Tibial artery (tissue), 4 donors: ENCODE data around the gene NRXN2.
"Not testable (repeated sequence)": the region's sequence is repeated elsewhere in the genome, so short reads cannot be mapped to it uniquely, and the experiment has no call there.

Source experiments
- DNase-seq, 2 donors: peaks; one replicate each; pipeline ENCODE4 v3.0.0-alpha.2; 2019
- H3K27ac ChIP-seq, 2 donors: fragments of 200-600 bp; sonication (generic) in 1 of 2; 1 replicate in 1 of 2; 2 replicates in 1 of 2; pipeline ENCODE4 v1.5.1; 2018 to 2019; ENCODE audit warnings: mild to moderate bottlenecking in 1 of 2
- H3K27me3 ChIP-seq, 2 donors: fragments of 200-600 bp; sonication (generic) in 1 of 2; one replicate each; pipeline versions ENCODE4 v1.5.1 to v1.6.0; 2016 to 2019
- H3K36me3 ChIP-seq, 3 donors: fragments of 200-600 bp; sonication (generic) in 2 of 3; one replicate each; pipeline ENCODE4 v1.5.1; 2016 to 2019; ENCODE audit warnings: mild to moderate bottlenecking in 2 of 3
- H3K4me1 ChIP-seq, 4 donors: fragments of 200-600 bp; sonication (generic) in 2 of 4; 1 replicate in 3 of 4; 2 replicates in 1 of 4; pipeline ENCODE4 v1.5.1; 2016 to 2019
- H3K4me3 ChIP-seq, 2 donors: fragments of 200-600 bp; sonication (generic) in 1 of 2; 1 replicate in 1 of 2; 2 replicates in 1 of 2; pipeline ENCODE4 v1.5.1; 2018 to 2019; ENCODE audit warnings: mild to moderate bottlenecking in 2 of 2
- H3K9me3 ChIP-seq, 3 donors: fragments of 200-600 bp; sonication (generic) in 1 of 3; one replicate each; pipeline ENCODE4 v1.5.1; 2016 to 2019
- intact Hi-C: fragments of 100-400 bp; cut with DNase I; formaldehyde crosslinking; loops from one replicate; pipeline ENCODE4 v1.15.0; 2023; ENCODE audit warnings: low total_unique reads
- TF ChIP-seq, protein P1 (sequence below), 2 experiments: fragments of 200-600 bp in 1 of 2; fragments of 450-650 bp in 1 of 2; IDR thresholded peaks; one replicate each; pipeline ENCODE4 v1.5.1; 2017 to 2019; ENCODE audit warnings: antibody characterized with exemption in 2 of 2, mild to moderate bottlenecking in 1 of 2, moderate library complexity in 1 of 2

NRXN2 gene

DNA sequence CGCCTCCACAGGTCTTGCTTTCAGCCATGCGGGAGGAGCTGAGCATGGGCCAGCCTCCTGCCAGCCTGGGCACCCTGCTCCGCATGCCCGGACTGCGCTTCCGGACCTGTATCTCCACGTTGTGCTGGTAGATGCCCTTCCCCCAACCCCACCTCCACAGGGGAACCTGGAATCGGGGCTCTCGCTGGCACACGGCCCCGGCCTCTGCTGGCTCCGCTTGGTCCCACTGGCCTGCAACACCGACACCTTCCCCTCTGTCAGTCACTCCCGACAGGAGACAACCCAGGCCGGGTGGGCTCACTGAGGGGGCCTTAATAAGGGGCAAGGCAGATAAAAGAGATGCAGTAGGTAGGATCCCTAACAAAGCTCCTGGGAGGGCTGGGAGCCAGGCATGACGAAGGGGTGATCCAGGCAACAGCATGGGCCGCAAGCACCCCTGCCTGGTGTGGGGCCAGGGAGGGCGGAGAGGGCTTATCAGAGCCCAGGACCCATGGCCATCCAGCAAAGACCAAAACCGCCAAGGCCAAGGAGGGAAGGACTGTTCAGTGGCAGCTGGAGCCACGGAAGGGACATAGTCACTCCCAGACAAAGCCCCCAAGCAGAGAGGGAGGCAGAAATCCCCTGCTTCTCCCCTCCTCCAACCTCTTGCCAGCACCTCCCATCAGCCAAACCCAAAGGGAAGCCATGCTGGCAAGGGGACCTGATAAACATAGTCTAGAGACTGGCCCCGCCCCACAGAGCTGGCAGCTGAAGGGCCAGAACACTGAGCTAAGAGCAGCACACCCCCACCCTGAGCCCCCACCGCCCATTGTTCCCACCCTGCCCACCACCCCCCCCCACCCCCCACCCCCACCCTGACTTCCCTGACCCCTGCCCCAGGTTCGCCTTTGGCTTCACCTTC, 124.0 kb downstream of the NRXN2 start:
- no peaks in the 10 kb centered on the region for H3K36me3 ChIP-seq
- H3K4me1 ChIP-seq, result no peaks in the 10 kb centered on the region
- H3K4me3 ChIP-seq, result no peak overlapping the region
- no peak overlapping the region for H3K27ac ChIP-seq
- DNase-seq, result no peak
- peaks cover 0 to 5% of the 10 kb centered on the region in 2 donors for H3K27me3 ChIP-seq
- no peaks in the 10 kb centered on the region for H3K9me3 ChIP-seq
- intact Hi-C loops, result no loop called here
- TF ChIP-seq, protein P1, sequence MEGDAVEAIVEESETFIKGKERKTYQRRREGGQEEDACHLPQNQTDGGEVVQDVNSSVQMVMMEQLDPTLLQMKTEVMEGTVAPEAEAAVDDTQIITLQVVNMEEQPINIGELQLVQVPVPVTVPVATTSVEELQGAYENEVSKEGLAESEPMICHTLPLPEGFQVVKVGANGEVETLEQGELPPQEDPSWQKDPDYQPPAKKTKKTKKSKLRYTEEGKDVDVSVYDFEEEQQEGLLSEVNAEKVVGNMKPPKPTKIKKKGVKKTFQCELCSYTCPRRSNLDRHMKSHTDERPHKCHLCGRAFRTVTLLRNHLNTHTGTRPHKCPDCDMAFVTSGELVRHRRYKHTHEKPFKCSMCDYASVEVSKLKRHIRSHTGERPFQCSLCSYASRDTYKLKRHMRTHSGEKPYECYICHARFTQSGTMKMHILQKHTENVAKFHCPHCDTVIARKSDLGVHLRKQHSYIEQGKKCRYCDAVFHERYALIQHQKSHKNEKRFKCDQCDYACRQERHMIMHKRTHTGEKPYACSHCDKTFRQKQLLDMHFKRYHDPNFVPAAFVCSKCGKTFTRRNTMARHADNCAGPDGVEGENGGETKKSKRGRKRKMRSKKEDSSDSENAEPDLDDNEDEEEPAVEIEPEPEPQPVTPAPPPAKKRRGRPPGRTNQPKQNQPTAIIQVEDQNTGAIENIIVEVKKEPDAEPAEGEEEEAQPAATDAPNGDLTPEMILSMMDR (IDR thresholded peaks at IDR 0.05), result no peak

DNA sequence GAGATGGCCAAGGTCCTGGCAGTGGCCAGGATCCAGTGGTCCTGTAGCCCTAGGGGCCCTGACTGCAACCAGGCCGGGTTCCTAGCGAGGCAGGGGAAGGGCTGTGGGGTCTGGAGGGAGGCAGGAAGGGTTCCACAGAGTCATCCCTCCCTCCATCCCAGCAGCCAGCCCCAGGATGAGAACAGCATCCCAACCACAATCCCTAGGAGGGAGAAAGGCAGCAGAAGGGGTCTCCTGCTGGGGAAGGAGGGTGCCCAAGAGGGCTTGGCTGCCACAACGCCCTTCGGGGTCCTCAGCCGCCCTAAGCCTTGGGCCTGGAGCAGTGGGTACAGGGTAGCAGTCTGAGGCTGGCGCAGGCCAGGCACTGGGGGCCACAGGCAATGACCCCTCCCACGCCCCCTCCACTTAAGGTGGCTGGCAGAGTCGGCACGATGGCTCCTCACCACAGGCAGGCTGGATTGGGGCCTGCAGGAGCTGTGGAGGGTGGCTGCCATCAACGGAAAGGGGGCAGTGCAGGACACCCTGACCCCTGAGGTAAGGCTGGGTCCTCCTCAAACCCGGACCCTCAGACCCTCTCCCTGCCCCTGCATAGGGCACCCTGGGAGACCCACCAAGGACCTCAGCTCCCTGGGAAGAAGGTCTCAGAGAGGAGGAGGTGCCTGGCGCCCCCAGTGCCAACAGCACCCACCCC, 124.7 kb downstream of the NRXN2 start:
- no peaks in the 10 kb centered on the region for H3K4me1 ChIP-seq
- peaks cover 0 to 5% of the 10 kb centered on the region in 2 donors for H3K27me3 ChIP-seq
- no peaks in the 10 kb centered on the region for H3K36me3 ChIP-seq
- no peaks in the 10 kb centered on the region for H3K9me3 ChIP-seq
- no peak overlapping the region for H3K27ac ChIP-seq
- intact Hi-C loops, result no loop called here
- TF ChIP-seq, protein P1 (IDR thresholded peaks at IDR 0.05), result no peak
- H3K4me3 ChIP-seq, result no peak overlapping the region
- DNase-seq, result no peak

DNA sequence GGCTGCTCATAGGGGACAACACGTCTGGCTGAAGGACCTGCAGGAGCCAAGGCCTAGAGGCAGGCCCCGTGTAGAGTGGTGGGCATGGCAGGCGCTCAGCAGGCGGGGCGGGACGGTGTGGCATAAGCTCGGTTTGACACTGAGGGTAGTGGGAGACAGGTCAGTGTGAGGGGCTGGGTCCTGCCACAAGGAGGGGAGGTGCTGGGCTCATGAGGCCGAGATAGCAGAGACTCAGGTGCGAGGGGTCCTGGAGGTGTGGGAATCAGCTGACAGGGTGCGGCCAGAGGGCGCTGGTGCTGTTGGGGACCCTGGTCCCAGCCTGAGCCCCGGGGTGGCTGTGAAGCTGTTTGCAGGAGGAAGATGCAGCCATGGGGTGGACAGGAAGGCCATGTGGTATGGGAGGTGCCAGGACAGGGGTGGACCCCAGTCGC, 125.3 kb downstream of the NRXN2 start:
- no peaks in the 10 kb centered on the region for H3K4me1 ChIP-seq
- TF ChIP-seq, protein P1 (IDR thresholded peaks at IDR 0.05), result no peak
- no peaks in the 10 kb centered on the region for H3K36me3 ChIP-seq
- no peak for DNase-seq
- peaks cover 0 to 5% of the 10 kb centered on the region in 2 donors for H3K27me3 ChIP-seq
- no peaks in the 10 kb centered on the region for H3K9me3 ChIP-seq
- H3K4me3 ChIP-seq, result no peak overlapping the region
- intact Hi-C loops, result no loop called here
- H3K27ac ChIP-seq, result no peak overlapping the region

DNA sequence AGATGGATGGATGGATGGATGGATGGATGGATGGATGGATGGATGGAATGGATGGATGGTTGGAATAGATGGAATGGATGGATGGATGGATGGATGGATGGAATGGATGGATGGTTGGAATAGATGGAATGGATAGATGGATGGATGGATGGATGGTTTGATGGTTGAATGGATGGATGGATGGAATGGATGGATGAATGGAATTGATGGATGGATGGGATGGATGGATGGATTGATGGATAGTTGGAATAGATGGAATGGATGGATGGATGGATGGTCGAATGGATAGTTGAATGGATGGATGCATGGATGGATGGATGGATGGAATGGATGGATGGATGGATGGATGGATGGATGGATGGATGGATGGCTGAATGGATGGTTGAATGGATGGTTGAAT, 127.1 kb downstream of the NRXN2 start:
- DNase-seq, intact Hi-C loops: not testable (repeated sequence)

DNA sequence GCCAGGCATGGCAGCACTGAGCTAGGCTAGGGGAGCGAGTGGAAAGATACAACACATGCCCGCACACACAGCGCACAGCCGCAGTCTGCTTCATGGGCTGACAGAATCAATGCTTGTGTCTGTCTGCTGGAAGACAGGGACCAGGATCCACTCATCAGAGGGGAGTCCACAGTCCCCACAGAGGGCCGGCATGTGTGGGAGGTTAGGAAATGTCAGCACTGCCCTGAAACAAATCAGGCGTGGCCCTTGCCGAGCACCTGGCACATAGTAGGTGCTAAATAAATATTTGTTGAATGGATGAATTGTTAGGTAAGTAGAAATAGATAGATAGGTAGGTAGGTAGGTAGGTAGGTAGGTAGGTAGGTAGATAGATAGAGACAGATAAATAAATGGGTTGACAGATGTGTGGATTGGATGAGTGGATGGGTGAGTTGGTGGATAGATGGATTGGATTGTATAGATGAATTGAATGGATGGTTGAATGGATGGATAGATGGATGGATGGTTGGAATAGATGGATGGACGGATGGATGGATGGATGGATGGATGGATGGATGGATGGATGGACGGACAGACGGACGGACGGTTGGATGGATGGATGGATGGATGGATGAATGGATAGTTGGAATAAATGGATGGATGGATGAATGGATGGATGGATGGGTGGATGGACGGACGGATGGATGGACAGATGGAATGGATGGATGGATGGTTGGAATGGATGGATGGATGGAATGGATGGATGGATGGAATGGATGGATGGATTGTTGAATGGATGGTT, 128.6 kb downstream of the NRXN2 start:
- no peak for DNase-seq
- no peaks in the 10 kb centered on the region for H3K4me1 ChIP-seq
- TF ChIP-seq, protein P1 (IDR thresholded peaks at IDR 0.05), result no peak
- peaks cover 0 to 2% (median 0%) of the 10 kb centered on the region in 3 donors for H3K9me3 ChIP-seq
- intact Hi-C loops, result no loop called here
- no peak overlapping the region for H3K4me3 ChIP-seq
- no peak overlapping the region for H3K27ac ChIP-seq
- H3K36me3 ChIP-seq, result no peaks in the 10 kb centered on the region
- peaks cover 0 to 7% of the 10 kb centered on the region in 2 donors for H3K27me3 ChIP-seq

More for the DNA sequence above, 127.1 kb downstream of the NRXN2 start:
- not testable (repeated sequence) for H3K27ac ChIP-seq, H3K4me3 ChIP-seq, H3K27me3 ChIP-seq, H3K9me3 ChIP-seq, H3K4me1 ChIP-seq, H3K36me3 ChIP-seq
